BLaER1 (cell line): Measurements from ENCODE around the gene ARHGAP19.

Experiments used
- H3K27ac ChIP-seq: shearing (Covaris generic); formaldehyde crosslinking; 2 replicates; pipeline ENCODE4 v1.8.1; 2022
- H3K27me3 ChIP-seq: shearing (Covaris generic); formaldehyde crosslinking; 2 replicates; pipeline ENCODE4 v1.8.1; 2022
- H3K36me3 ChIP-seq: shearing (Covaris generic); formaldehyde crosslinking; 2 replicates; pipeline ENCODE4 v1.8.1; 2022
- H3K4me1 ChIP-seq: shearing (Covaris generic); formaldehyde crosslinking; 2 replicates; pipeline ENCODE4 v1.8.1; 2022
- H3K4me2 ChIP-seq: shearing (Covaris generic); formaldehyde crosslinking; 2 replicates; pipeline ENCODE4 v1.8.1; 2022
- H3K4me3 ChIP-seq: shearing (Covaris generic); formaldehyde crosslinking; 2 replicates; pipeline ENCODE4 v1.8.1; 2022
- H3K9ac ChIP-seq: shearing (Covaris generic); formaldehyde crosslinking; 2 replicates; pipeline ENCODE4 v1.8.1; 2022
- H3K9me3 ChIP-seq: shearing (Covaris generic); formaldehyde crosslinking; 2 replicates; pipeline ENCODE4 v1.8.1; 2022
- H4K20me1 ChIP-seq: shearing (Covaris generic); formaldehyde crosslinking; 2 replicates; pipeline ENCODE4 v1.8.1; 2022
- Cebpa-rat ChIP-seq: shearing (Covaris generic); IDR thresholded peaks from 2 replicates; pipeline ENCODE4 v1.8.1; 2022

Gene ARHGAP19

DNA sequence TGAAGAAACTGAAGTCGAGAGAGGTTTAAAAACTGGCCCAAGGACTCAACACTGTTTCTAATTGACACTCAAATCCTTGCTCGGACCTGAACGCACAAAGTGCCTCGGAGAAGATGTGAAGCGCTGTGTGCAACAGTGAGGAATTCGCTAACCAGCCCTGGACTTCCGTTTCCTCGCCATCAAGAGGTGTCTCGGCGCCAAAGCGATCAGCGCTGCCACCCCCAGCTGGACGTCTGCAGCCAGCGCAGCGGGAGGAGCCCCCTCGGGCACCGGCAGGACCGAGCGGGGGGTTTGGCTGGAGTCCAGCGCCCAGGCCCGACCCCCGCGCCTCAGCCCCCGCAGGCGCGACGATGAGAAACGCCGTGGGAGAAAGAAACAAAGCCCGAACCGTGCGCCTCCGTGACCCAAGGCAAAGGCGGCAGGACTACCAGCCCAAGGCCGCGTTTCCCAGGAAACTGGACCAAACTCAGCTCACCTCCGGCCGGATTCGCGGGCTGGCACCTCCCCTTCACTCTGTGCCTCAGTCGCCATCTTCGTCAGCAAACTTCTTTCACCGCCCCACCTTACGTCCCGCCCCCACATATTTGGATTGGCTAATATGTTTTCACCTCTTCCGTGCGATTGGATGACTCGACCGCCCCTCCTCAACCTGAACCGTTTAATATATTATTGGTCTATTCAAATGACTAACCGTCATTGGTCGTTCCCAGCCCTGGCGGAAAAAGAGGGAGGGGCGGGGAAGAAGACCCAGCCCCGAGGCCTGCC lies at the start of gene ARHGAP19:
TSS of gene ARHGAP19 (minus strand) at position 541 of the 765 bp plus-strand sequence. CDS start at position 531, 10 bp downstream.
- Histone ChIP-seq H3K27me3 (no peaks in the 10 kb centered on the region), H3K4me1 (peaks cover 28% of the 10 kb centered on the region), H3K27ac (peak within 1 kb of the TSS; percentile 87), H3K9me3 (no peaks in the 10 kb centered on the region), H3K4me2 (peak within 1 kb of the TSS; percentile 85), H3K9ac (peak within 1 kb of the TSS; percentile 89), H3K36me3 (peaks cover 32% of the 10 kb centered on the region), H4K20me1 (no peaks in the 10 kb centered on the region), H3K4me3 (peak within 1 kb of the TSS; percentile 85)
- TF ChIP-seq Cebpa-rat, result no peak

DNA sequence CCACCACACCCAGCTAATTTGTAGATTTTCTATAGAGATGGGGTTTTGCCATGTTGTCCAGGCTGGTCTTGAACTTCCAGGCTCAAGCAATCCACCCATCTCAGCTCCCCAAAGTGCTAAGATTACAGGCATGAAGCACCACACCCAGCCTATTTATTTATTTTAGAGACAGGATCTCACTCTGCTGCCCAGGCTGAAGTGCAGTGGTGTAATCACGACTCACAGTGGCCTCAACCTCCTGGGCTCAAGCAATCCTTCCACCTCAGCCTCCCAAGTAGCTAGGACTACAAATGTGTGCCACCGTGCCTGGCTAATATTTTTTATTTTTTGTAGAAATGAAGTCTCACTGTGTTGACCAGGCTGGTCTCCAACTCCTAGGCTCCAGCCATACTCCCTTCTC lies 49.0 kb upstream of the ARHGAP19 start:
- H4K20me1 ChIP-seq, result no peaks in the 10 kb centered on the region
- H3K4me2 ChIP-seq, result no peak overlapping the region
- no peak overlapping the region for H3K27ac ChIP-seq

DNA sequence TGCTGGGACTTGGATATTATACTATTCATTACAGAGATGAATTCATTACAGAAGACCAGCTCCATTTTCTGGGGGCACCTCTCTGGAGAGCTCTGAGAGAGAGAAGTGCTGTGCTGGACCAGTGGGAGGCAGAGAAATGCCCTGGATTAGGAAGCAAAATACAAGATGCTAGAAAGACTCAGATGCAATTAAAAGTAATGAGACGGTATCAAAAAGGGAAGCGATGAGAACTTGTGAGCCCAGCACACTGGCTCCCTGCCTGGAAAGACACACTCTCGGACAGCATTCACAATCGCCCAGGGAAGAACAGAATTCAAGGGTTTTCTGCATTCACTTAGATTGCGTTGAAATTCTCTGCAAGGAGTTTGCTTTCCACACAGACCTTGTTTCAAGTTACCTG lies 45.6 kb upstream of the ARHGAP19 start:
- H3K4me1 ChIP-seq, result peaks cover 28% of the 10 kb centered on the region
- peaks cover 14% of the 10 kb centered on the region for H4K20me1 ChIP-seq
- no peaks in the 10 kb centered on the region for H3K27me3 ChIP-seq
- no peaks in the 10 kb centered on the region for H3K36me3 ChIP-seq
- no peaks in the 10 kb centered on the region for H3K9me3 ChIP-seq
- H3K9ac ChIP-seq, result no peak overlapping the region
- H3K27ac ChIP-seq, result no peak overlapping the region
- H3K4me3 ChIP-seq, result no peak overlapping the region
- no peak for TF ChIP-seq Cebpa-rat
- H3K4me2 ChIP-seq, result no peak overlapping the region

More for the DNA sequence above, 49.0 kb upstream of the ARHGAP19 start:
- Histone ChIP-seq H3K4me3 (no peak overlapping the region), H3K36me3 (no peaks in the 10 kb centered on the region), H3K4me1 (peaks cover 12% of the 10 kb centered on the region), H3K27me3 (no peaks in the 10 kb centered on the region), H3K9me3 (no peaks in the 10 kb centered on the region), H3K9ac (no peak overlapping the region)
- no peak for TF ChIP-seq Cebpa-rat

DNA sequence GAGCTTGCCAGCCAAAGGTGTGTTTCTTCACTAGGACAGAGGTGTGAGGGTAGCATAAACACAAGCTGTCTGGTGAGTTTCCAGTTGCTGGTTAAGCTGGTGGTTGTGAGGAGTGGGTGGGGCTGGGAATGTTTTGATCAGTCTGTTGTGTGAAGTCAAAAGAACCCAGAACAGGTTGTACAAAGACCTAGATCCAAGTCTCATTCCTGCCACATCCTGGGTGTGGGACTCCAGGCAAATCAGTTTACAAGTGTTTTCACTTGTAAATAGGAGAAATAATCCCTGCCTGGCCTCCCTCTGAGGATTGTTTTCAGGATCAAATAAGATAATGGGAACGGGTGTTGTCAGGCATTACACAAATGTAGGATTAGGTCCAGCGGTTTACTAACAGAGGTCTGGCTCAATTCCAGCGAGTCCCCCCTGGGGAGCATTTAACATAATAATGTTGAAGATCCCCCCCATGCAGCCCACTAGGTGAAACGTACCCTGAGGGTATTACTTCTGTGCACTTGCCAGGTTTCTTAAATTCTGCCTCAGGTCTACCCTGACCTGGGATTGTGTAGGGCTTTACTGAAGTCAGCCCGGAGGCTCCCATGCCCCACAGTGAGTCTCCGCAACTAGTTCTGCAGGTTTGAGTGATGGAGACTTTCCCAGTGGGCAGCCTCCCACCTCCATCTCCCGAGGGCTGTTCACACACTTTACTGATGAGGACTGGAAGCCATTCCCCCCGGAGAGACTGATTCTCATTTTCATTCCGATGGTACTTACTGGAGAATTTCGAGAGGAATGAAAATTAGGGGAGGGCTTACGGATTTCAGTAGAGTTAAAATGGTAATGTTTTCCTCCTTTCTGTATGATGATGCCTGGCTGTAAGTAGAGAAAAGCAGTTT lies 44.8 kb upstream of the ARHGAP19 start:
- Histone ChIP-seq H3K4me3 (no peak overlapping the region), H3K27ac (no peak overlapping the region)

GRCh38 chr10:97336446-97336845 lies 44.0 kb upstream of the ARHGAP19 start:
- Histone ChIP-seq H3K36me3 (no peaks in the 10 kb centered on the region), H3K9ac (no peak overlapping the region), H3K9me3 (no peaks in the 10 kb centered on the region), H4K20me1 (peaks cover 30% of the 10 kb centered on the region), H3K27ac (no peak overlapping the region), H3K4me2 (peak overlapping the region; percentile 43; the same call in 1 of the 2 replicates), H3K27me3 (no peaks in the 10 kb centered on the region), H3K4me1 (peaks cover 44% of the 10 kb centered on the region), H3K4me3 (no peak overlapping the region)
- no peak for TF ChIP-seq Cebpa-rat

More for the DNA sequence above, 44.8 kb upstream of the ARHGAP19 start:
- no peaks in the 10 kb centered on the region for H3K36me3 ChIP-seq
- H4K20me1 ChIP-seq, result peaks cover 23% of the 10 kb centered on the region
- H3K4me2 ChIP-seq, result peak overlapping the region; percentile 43
- H3K27me3 ChIP-seq, result no peaks in the 10 kb centered on the region
- H3K9me3 ChIP-seq, result no peaks in the 10 kb centered on the region
- H3K9ac ChIP-seq, result no peak overlapping the region
- no peak for TF ChIP-seq Cebpa-rat
- H3K4me1 ChIP-seq, result peaks cover 37% of the 10 kb centered on the region

DNA sequence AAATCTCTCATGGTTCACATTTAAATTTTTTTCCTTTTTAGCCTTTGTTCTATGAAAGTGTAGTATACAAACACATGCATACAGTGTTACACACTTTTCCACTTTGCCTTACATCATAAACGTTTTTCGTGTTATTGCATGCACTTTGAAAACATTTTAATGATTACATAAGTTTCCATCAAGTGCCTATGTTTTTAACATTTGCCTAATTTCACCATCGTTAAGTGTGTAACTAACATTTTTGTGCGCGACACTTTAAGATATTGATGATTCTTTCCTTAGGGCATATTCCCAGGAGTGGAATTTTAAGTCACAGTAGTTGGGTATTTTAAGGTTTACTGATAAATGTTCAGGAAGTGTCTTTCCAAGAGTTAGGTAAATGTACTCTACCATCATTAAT lies 43.6 kb upstream of the ARHGAP19 start:
- H3K9me3 ChIP-seq, result no peaks in the 10 kb centered on the region
- H3K4me3 ChIP-seq, result no peak overlapping the region
- H3K36me3 ChIP-seq, result no peaks in the 10 kb centered on the region
- peak overlapping the region; percentile 97 for H3K4me2 ChIP-seq
- H3K27me3 ChIP-seq, result no peaks in the 10 kb centered on the region
- H3K4me1 ChIP-seq, result peaks cover 49% of the 10 kb centered on the region
- H4K20me1 ChIP-seq, result peaks cover 35% of the 10 kb centered on the region
- no peak overlapping the region for H3K9ac ChIP-seq
- no peak overlapping the region for H3K27ac ChIP-seq
- TF ChIP-seq Cebpa-rat, result no peak

GRCh38 chr10:97335188-97335619 lies 42.8 kb upstream of the ARHGAP19 start:
- Histone ChIP-seq H3K27ac (peak overlapping the region; percentile 100), H3K4me3 (peak overlapping the region; percentile 98), H3K9ac (peak overlapping the region; percentile 99)

DNA sequence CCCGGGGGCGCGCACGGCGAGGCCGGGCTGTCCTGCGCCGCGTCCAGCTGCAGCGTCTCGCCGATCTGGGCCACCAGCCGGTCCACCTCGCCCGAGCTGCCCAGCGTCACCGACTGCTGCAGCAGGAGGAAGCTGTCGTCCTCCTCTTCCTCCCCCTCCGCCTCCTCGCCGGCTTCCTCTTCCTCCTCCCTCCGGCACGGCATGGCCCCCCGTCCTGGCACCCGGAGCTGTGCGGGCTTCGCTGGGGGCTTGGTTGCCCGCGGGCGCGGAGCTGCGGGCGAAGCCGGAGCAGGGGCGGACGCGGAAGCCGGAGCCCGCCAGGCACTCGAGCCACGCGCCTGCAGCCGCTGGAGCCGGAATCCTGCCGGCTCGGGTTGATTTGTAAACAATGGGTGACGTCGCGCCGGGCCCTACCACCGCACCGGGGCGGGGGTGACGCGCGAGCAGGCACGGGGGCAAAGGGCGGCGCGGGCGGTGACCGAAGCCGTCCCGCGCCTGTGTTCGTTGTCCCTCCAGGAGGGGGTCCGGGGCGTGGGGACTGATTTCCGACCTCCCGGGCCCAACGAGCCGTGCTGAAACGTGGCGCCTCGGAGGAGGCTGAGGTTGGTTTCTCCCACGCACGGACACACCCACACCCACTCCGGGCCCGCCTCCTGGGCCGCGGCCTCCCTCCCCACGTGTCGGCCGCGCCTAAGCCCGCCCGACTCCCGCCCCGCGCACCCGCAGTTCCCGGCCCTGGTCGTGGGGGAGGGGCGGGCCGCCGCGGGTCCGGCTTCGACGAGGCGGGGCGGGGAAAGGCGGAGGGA lies 42.1 kb upstream of the ARHGAP19 start, which contains the start of gene FRAT2:
TSS of gene FRAT2 (minus strand) at position 360 of the 806 bp plus-strand sequence. CDS start at position 203, 157 bp downstream.
- H3K4me3 ChIP-seq, result peak within 1 kb of the TSS; percentile 98
- H3K9me3 ChIP-seq, result no peaks in the 10 kb centered on the region
- peak within 1 kb of the TSS; percentile 100 for H3K27ac ChIP-seq
- peaks cover 13% of the 10 kb centered on the region for H3K36me3 ChIP-seq
- no peaks in the 10 kb centered on the region for H3K27me3 ChIP-seq
- H3K4me1 ChIP-seq, result peaks cover 60% of the 10 kb centered on the region
- peak within 1 kb of the TSS; percentile 99 for H3K9ac ChIP-seq
- no peak for TF ChIP-seq Cebpa-rat
- peaks cover 47% of the 10 kb centered on the region for H4K20me1 ChIP-seq
- H3K4me2 ChIP-seq, result peak within 1 kb of the TSS; percentile 97

More at GRCh38 chr10:97335188-97335619, 42.8 kb upstream of the ARHGAP19 start:
- Histone ChIP-seq H3K4me1 (peaks cover 57% of the 10 kb centered on the region), H3K27me3 (no peaks in the 10 kb centered on the region), H3K9me3 (no peaks in the 10 kb centered on the region), H3K4me2 (peak overlapping the region; percentile 97), H4K20me1 (peaks cover 43% of the 10 kb centered on the region), H3K36me3 (peaks cover 8% of the 10 kb centered on the region)
- TF ChIP-seq Cebpa-rat, result no peak
